ENCODE measurements around the gene NEDD1.

NEDD1 gene

GRCh38 chr12:96876966-96877365 lies 30.1 kb upstream of the NEDD1 start:
- no peak overlapping the region for H2AFZ ChIP-seq (ENCODE audit: low read length)
- no peaks in the 10 kb centered on the region for H3K36me3 ChIP-seq (replicated peaks; ENCODE audit: insufficient read depth, low read length)
- H3K9ac ChIP-seq (ENCODE audit: low read length) = no peak overlapping the region
- H3K27ac ChIP-seq (ENCODE audit: low read length) = no peak overlapping the region
- no peaks in the 10 kb centered on the region for H3K9me3 ChIP-seq (replicated peaks; ENCODE audit: insufficient read depth, low read length)
- H3K4me2 ChIP-seq (ENCODE audit: low read depth, low read length) = no peak overlapping the region
- no peak for DNase-seq
- no peaks in the 10 kb centered on the region for H3K9me2 ChIP-seq (replicated peaks; ENCODE audit: insufficient read depth, low read length)
- no peaks in the 10 kb centered on the region for H3F3A ChIP-seq (ENCODE audit: insufficient read depth, low read length)
- TF ChIP-seq EZH2phosphoT487 (IDR thresholded peaks at IDR 0.05; ENCODE audit: low read length) (no peak), EZH2 (optimal IDR thresholded peaks at IDR 0.05; ENCODE audit: low read depth, low read length) (no peak)
- TF ChIP-seq, protein P1, sequence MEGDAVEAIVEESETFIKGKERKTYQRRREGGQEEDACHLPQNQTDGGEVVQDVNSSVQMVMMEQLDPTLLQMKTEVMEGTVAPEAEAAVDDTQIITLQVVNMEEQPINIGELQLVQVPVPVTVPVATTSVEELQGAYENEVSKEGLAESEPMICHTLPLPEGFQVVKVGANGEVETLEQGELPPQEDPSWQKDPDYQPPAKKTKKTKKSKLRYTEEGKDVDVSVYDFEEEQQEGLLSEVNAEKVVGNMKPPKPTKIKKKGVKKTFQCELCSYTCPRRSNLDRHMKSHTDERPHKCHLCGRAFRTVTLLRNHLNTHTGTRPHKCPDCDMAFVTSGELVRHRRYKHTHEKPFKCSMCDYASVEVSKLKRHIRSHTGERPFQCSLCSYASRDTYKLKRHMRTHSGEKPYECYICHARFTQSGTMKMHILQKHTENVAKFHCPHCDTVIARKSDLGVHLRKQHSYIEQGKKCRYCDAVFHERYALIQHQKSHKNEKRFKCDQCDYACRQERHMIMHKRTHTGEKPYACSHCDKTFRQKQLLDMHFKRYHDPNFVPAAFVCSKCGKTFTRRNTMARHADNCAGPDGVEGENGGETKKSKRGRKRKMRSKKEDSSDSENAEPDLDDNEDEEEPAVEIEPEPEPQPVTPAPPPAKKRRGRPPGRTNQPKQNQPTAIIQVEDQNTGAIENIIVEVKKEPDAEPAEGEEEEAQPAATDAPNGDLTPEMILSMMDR (IDR thresholded peaks at IDR 0.05; ENCODE audit: low read length) = no peak
- no peaks in the 10 kb centered on the region for H3K27me3 ChIP-seq (replicated peaks; ENCODE audit: insufficient read depth, low read length)
- H3K79me2 ChIP-seq (ENCODE audit: low read length) = no peaks in the 10 kb centered on the region
- no peaks in the 10 kb centered on the region for H3K4me1 ChIP-seq (ENCODE audit: low read length)
- H3K4me3 ChIP-seq (ENCODE audit: low read length) = no peak overlapping the region
- no peaks in the 10 kb centered on the region for H4K20me1 ChIP-seq (ENCODE audit: insufficient read depth, low read length)

DNA sequence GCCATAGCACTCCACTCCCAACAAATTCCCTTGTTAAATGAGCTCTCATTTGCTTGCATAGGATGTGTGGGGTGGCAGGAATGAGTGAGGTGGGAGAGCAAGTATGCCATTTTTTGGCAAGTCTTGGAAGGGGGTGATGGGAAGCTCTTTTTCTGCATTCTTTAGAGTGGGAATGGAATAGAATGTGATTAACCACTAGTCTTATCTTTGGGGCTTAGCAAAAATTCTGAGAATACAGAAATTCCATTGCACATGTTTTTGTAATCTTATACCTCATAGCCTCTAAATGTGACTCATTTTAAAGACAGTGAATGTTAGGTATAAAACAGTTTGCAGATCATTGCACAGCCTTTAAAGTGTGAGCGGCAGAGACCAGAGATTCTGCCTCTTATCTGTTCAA lies 28.4 kb upstream of the NEDD1 start:
- Histone ChIP-seq H3K4me2 (ENCODE audit: low read depth, low read length) (no peak overlapping the region), H3K4me1 (ENCODE audit: low read length) (no peaks in the 10 kb centered on the region), H3K9me3 (replicated peaks; ENCODE audit: insufficient read depth, low read length) (no peaks in the 10 kb centered on the region), H3K36me3 (replicated peaks; ENCODE audit: insufficient read depth, low read length) (no peaks in the 10 kb centered on the region), H3K4me3 (ENCODE audit: low read length) (no peak overlapping the region), H4K20me1 (ENCODE audit: insufficient read depth, low read length) (no peaks in the 10 kb centered on the region), H3K27ac (ENCODE audit: low read length) (no peak overlapping the region), H3K9me2 (replicated peaks; ENCODE audit: insufficient read depth, low read length) (no peaks in the 10 kb centered on the region), H3F3A (ENCODE audit: insufficient read depth, low read length) (no peaks in the 10 kb centered on the region), H3K9ac (ENCODE audit: low read length) (no peak overlapping the region), H2AFZ (ENCODE audit: low read length) (no peak overlapping the region), H3K27me3 (replicated peaks; ENCODE audit: insufficient read depth, low read length) (no peaks in the 10 kb centered on the region), H3K79me2 (ENCODE audit: low read length) (no peaks in the 10 kb centered on the region)
- TF ChIP-seq EZH2phosphoT487 (IDR thresholded peaks at IDR 0.05; ENCODE audit: low read length) = no peak
- TF ChIP-seq, protein P1 (IDR thresholded peaks at IDR 0.05; ENCODE audit: low read length) = no peak
- TF ChIP-seq EZH2 (optimal IDR thresholded peaks at IDR 0.05; ENCODE audit: low read depth, low read length) = no peak
- no peak for DNase-seq

GRCh38 chr12:96879301-96879700 lies 27.8 kb upstream of the NEDD1 start:
- Histone ChIP-seq H3K9me3 (replicated peaks; ENCODE audit: insufficient read depth, low read length) (no peaks in the 10 kb centered on the region), H2AFZ (ENCODE audit: low read length) (no peak overlapping the region), H3K4me3 (ENCODE audit: low read length) (no peak overlapping the region), H4K20me1 (ENCODE audit: insufficient read depth, low read length) (no peaks in the 10 kb centered on the region), H3K79me2 (ENCODE audit: low read length) (no peaks in the 10 kb centered on the region), H3F3A (ENCODE audit: insufficient read depth, low read length) (no peaks in the 10 kb centered on the region), H3K36me3 (replicated peaks; ENCODE audit: insufficient read depth, low read length) (no peaks in the 10 kb centered on the region), H3K27ac (ENCODE audit: low read length) (no peak overlapping the region), H3K4me1 (ENCODE audit: low read length) (no peaks in the 10 kb centered on the region), H3K9ac (ENCODE audit: low read length) (no peak overlapping the region), H3K4me2 (ENCODE audit: low read depth, low read length) (no peak overlapping the region), H3K27me3 (replicated peaks; ENCODE audit: insufficient read depth, low read length) (no peaks in the 10 kb centered on the region), H3K9me2 (replicated peaks; ENCODE audit: insufficient read depth, low read length) (no peaks in the 10 kb centered on the region)
- TF ChIP-seq EZH2 (optimal IDR thresholded peaks at IDR 0.05; ENCODE audit: low read depth, low read length) (no peak), EZH2phosphoT487 (IDR thresholded peaks at IDR 0.05; ENCODE audit: low read length) (no peak)
- TF ChIP-seq, protein P1 (IDR thresholded peaks at IDR 0.05; ENCODE audit: low read length) = no peak
- DNase-seq = no peak

Measured in MM.1S (cell line).